Chondrocyte (in vitro differentiated cells): ENCODE measurements around the gene RNF2. TPM values are rescaled to one million over a fixed set of nuclear protein-coding genes. Genes with fewer than 3 reads are reported as not detected.

ENCODE experiments used
- DNase-seq: peaks from one replicate; pipeline ENCODE4 v3.0.0; 2021; ENCODE audit warnings: mixed read lengths, low spot score
- H3K27ac Mint-ChIP-seq: one replicate; pipeline ENCODE4 v1.8.0; 2021; ENCODE audit warnings: mild to moderate bottlenecking, moderate library complexity, mixed read lengths; ENCODE audit not compliant: unreplicated experiment
- H3K27me3 Mint-ChIP-seq: 2 replicates; pipeline ENCODE4 v1.8.0; 2021; ENCODE audit warnings: low read depth, mixed read lengths
- H3K36me3 Mint-ChIP-seq: 2 replicates; pipeline ENCODE4 v1.8.0; 2021; ENCODE audit warnings: low read depth, mixed read lengths
- H3K4me1 Mint-ChIP-seq: 2 replicates; pipeline ENCODE4 v1.8.0; 2021; ENCODE audit warnings: low read depth, mild to moderate bottlenecking, mixed read lengths
- H3K4me3 Mint-ChIP-seq: one replicate; pipeline ENCODE4 v1.8.0; 2021; ENCODE audit warnings: mild to moderate bottlenecking, moderate library complexity, mixed read lengths; ENCODE audit not compliant: unreplicated experiment
- H3K9me3 Mint-ChIP-seq: 2 replicates; pipeline ENCODE4 v1.8.0; 2021; ENCODE audit warnings: low read depth, mixed read lengths
- total RNA-seq: library from RNA; stranded (reverse); gene quantifications from 3 replicates; pipeline ENCODE4 v1.2.1, GENCODE V29; 2021
- TF ChIP-seq, protein P1 (sequence below): fragments of 200-600 bp; sonication (generic); IDR thresholded peaks from 2 replicates; pipeline ENCODE4 v1.5.0; 2021; ENCODE audit warnings: antibody characterized with exemption, mild to moderate bottlenecking, moderate library complexity

Gene RNF2
- total RNA-seq, 1 donor from 2014 or later, result 22.4 TPM

DNA sequence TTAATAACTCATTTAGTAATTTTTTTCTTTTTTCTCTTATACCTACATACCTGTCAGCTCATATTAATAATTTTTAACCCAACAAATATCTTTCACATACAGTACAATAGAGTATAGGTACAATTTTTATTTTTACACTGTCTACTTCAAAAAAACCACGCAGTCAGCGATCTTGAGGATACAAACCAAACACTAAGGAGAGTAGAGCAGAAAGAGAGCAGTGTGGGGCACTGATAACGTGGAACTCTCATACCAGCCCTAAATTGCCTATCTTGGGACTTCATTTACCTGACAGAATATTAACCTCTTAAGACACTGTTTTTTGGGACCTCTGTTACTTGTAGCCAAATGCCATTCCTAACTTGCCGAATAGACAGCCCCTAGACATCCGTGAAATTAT, 105.9 kb downstream of the RNF2 start:
- Mint-ChIP-seq H3K27ac (no peak overlapping the region), H3K27me3 (no peaks in the 10 kb centered on the region), H3K9me3 (no peaks in the 10 kb centered on the region), H3K36me3 (peaks cover 12% of the 10 kb centered on the region), H3K4me1 (peaks cover 21% of the 10 kb centered on the region), H3K4me3 (no peak overlapping the region)
- TF ChIP-seq, protein P1, sequence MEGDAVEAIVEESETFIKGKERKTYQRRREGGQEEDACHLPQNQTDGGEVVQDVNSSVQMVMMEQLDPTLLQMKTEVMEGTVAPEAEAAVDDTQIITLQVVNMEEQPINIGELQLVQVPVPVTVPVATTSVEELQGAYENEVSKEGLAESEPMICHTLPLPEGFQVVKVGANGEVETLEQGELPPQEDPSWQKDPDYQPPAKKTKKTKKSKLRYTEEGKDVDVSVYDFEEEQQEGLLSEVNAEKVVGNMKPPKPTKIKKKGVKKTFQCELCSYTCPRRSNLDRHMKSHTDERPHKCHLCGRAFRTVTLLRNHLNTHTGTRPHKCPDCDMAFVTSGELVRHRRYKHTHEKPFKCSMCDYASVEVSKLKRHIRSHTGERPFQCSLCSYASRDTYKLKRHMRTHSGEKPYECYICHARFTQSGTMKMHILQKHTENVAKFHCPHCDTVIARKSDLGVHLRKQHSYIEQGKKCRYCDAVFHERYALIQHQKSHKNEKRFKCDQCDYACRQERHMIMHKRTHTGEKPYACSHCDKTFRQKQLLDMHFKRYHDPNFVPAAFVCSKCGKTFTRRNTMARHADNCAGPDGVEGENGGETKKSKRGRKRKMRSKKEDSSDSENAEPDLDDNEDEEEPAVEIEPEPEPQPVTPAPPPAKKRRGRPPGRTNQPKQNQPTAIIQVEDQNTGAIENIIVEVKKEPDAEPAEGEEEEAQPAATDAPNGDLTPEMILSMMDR, result no peak
- no peak for DNase-seq

Other genes starting within 250 kb of the RNF2 start
- gene NIBAN1, start 71.0 kb upstream of the RNF2 start, total RNA-seq, result 22.6 to 101 TPM (median 98.7 TPM) in 3 replicates
- gene TRMT1L, start 111.4 kb downstream of the RNF2 start, total RNA-seq, result 10.9 to 21.0 TPM (median 12.6 TPM) in 3 replicates
- 2.7 to 3.5 TPM (median 3.3 TPM) in 3 replicates for gene SWT1, start 111.6 kb downstream of the RNF2 start, total RNA-seq